ENCODE measurements around the gene WDR70. TPM values are rescaled to one million over a fixed set of nuclear protein-coding genes. Genes with fewer than 3 reads are reported as not detected.

Gene WDR70
- total and polyA plus RNA-seq, 2 of the 8 experiments (the other 6 are each of a cell fraction or from before 2014, with no cell fraction given) = 10.6 to 37.4 TPM

GRCh38 chr5:37628876-37629275 lies 249.8 kb downstream of the WDR70 start:
- Histone ChIP-seq H3K79me1 (ENCODE audit: low read depth, low read length) (no peaks in the 10 kb centered on the region), H3K23ac (ENCODE audit: insufficient read length) (no peak overlapping the region), H4K8ac (ENCODE audit: extremely low read depth, insufficient read depth, low read length) (no peak overlapping the region), H3K4me2 (ENCODE audit: insufficient read depth in 1 of 2, low read depth in 2 of 2, low read length in 2 of 2) (no peak overlapping the region), H3K14ac (ENCODE audit: insufficient read length) (no peak overlapping the region), H2AFZ (ENCODE audit: low read length) (no peak overlapping the region), H4K20me1 (replicated peaks in 1 of 2; ENCODE audit: control insufficient read depth in 1 of 2, insufficient read depth in 2 of 2, low read length in 2 of 2) (no peaks in the 10 kb centered on the region), H4K91ac (replicated peaks; ENCODE audit: insufficient read length, low read length) (no peak overlapping the region), H3K36me3 (ENCODE audit: control insufficient read depth in 2 of 4, insufficient read depth in 4 of 4, low read length in 3 of 4) (no peaks in the 10 kb centered on the region), H3K56ac (replicated peaks; ENCODE audit: insufficient read length, low read depth, low read length) (no peak overlapping the region), H3K4ac (replicated peaks; ENCODE audit: insufficient read length, low read depth, low read length) (no peak overlapping the region), H2BK120ac (replicated peaks; ENCODE audit: low read depth, low read length) (no peak overlapping the region), H3K9me3 (ENCODE audit: insufficient read depth in 2 of 2, low read depth in 1 of 2, low read length in 1 of 2) (peaks cover 3 to 4% of the 10 kb centered on the region in 2 experiments; a peak in 1 of 4 replicates), H2BK5ac (ENCODE audit: low read depth, low read length) (no peak overlapping the region), H2AK5ac (ENCODE audit: low read depth, low read length) (no peak overlapping the region), H2BK15ac (ENCODE audit: low read length) (no peak overlapping the region), H3K27me3 (replicated peaks in 1 of 4; ENCODE audit: control insufficient read depth in 3 of 4, extremely low read depth in 1 of 4, insufficient read depth in 3 of 4, low read length in 3 of 4) (no peaks in the 10 kb centered on the region), H2BK12ac (ENCODE audit: low read depth, low read length) (no peak overlapping the region), H3K23me2 (ENCODE audit: low read depth, low read length) (no peaks in the 10 kb centered on the region), H3K27ac (ENCODE audit: low read depth, low read length) (no peak overlapping the region), H2BK20ac (ENCODE audit: low read length) (no peak overlapping the region), H4K5ac (ENCODE audit: insufficient read length, low read depth, low read length) (no peak overlapping the region), H3K4me3 (ENCODE audit: extremely low read depth in 1 of 4, insufficient read depth in 2 of 4, low read depth in 3 of 4, low read length in 4 of 4) (no peak overlapping the region), H3K4me1 (replicated peaks in 1 of 4; ENCODE audit: control insufficient read depth in 3 of 4, insufficient read depth in 4 of 4, low read length in 3 of 4) (no peaks in the 10 kb centered on the region), H3K79me2 (ENCODE audit: control insufficient read depth in 1 of 2, insufficient read depth in 2 of 2, low read length in 2 of 2) (no peaks in the 10 kb centered on the region), H3K9ac (replicated peaks in 1 of 4; ENCODE audit: extremely low read depth in 1 of 4, low read depth in 3 of 4, low read length in 3 of 4) (no peak overlapping the region), H3K18ac (ENCODE audit: extremely low read depth, low read length) (no peak overlapping the region)
- TF ChIP-seq E2F6 (IDR thresholded peaks at IDR 0.05) = no peak
- TF ChIP-seq POLR2A (IDR thresholded peaks at IDR 0.05; ENCODE audit: control extremely low read depth in 1 of 2, low read depth in 2 of 2, low read length in 2 of 2) = no peak
- no peak for TF ChIP-seq RBBP5 (IDR thresholded peaks at IDR 0.05; ENCODE audit: borderline replicate concordance, low read depth, low read length)
- CTCF ChIA-PET (ENCODE audit: partially characterized antibody) = interaction anchor here (1.3 kb wide), 1 partner anchor 12 kb away, joined by 3 read pairs; no protein-coding TSS in a partner anchor
- POLR2A ChIA-PET (ENCODE audit: partially characterized antibody) = no interaction called here
- DNase-seq (ENCODE audit: low read depth in 1 of 2, low spot score in 2 of 2) (no peak), FAIRE-seq (no peak)
